Smooth muscle cell of the coronary artery (primary cell): ENCODE data around the gene MTRR. TPM values are rescaled to one million over a fixed set of nuclear protein-coding genes. Genes with fewer than 3 reads are reported as not detected.

Experiments
- total RNA-seq: library from RNA; depleted of rRNA; stranded (reverse); fragments of >200 nt; gene quantifications from 2 replicates; pipeline ENCODE4 v1.2.3, GENCODE V29; 2014; ENCODE audit warnings: low replicate concordance

Gene MTRR
- total RNA-seq = 16.8 and 17.1 TPM in 2 replicates

GRCh38 chr5:7868773-7869473 lies at the start of gene MTRR, which contains the start of gene FASTKD3:
TSS of gene MTRR (plus strand) at chr5:7869148. CDS start at chr5:7870795, 1,647 bp downstream.
TSS of gene FASTKD3 (minus strand) at chr5:7869031. CDS start at chr5:7868083, 948 bp downstream.

GRCh38 chr5:7850395-7851239 lies 18.3 kb upstream of the MTRR start, which contains the start of gene CFAP90:
TSS of gene CFAP90 (minus strand) at chr5:7851133. CDS start at chr5:7851021, 112 bp downstream.

Other genes starting within 250 kb of the MTRR start
- 0.08 TPM in 1 of 2 replicates, not detected in the other for gene CFAP90, start 18.0 kb upstream of the MTRR start, total RNA-seq
- gene FASTKD3, start 117 bp upstream of the MTRR start, total RNA-seq = 4.9 and 9.5 TPM in 2 replicates